ENCODE measurements around the gene MIER3. TPM values are rescaled to one million over a fixed set of nuclear protein-coding genes. Genes with fewer than 3 reads are reported as not detected.

Gene MIER3
- total RNA-seq (2021) = 44.8 and 45.1 TPM in 2 replicates
- long read RNA-seq, partial matches to known transcripts = 2 of 12 reads
- long read RNA-seq, other reads (novel, unspliced or antisense) = 10 of 12 reads

DNA sequence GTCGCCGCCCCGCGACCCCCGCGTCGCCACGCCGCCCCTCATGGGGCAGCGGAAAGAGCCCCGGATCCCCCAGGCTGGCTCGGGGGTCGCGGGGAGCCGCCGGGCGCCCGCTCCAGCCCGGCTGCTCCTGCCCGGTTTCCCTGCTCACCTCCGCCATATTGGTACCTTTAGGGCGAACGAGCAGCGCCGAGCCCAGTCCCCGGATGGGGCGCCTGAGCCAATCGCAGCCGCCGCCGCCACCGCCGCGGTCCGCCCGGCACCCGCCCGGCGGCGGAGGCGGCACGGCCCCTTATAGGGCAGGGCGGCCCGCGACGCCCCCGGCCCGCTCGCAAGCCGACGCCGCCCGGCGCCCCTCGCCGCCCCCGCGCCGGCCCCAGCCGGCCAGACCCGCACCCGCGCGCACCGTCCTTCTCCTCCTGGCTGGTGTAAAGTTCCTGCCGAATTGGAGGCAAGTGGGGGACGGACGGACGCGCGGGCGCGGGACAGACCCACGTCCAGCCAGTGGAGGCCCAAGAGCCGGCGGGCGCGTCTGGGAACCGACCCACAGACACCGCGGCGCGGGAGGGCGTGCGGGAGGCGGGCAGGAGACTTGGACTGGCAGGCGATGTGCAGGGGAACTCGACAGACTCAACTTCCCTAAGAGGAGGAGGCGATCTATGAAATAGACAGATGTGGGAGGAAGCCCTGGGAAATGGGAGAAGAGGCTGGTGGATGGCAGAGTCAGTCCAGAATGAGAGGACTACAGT, at the start of gene MIER3:
TSS of gene MIER3 (minus strand) at position 178 of the 746 bp plus-strand sequence. CDS start at position 157, 21 bp downstream.
- peak; percentile 80 for DNase-seq
- Mint-ChIP-seq H3K4me3 (peak within 1 kb of the TSS; percentile 89 to 94), H3K27ac (peak within 1 kb of the TSS; percentile 35 to 92 (median 92); a peak in 5 of 7 replicates), H3K9me3 (no peaks in the 10 kb centered on the region; a peak in 1 of 5 replicates), H3K27me3 (ENCODE audit: low read depth) (peaks cover 18% of the 10 kb centered on the region), H3K4me1 (peaks cover 19 to 20% of the 10 kb centered on the region in 2 experiments), H3K36me3 (ENCODE audit: insufficient read depth in 1 of 3, low read depth in 3 of 3) (peaks cover 0 to 17% (median 7%) of the 10 kb centered on the region in 3 experiments; a peak in 5 of 7 replicates)
- peak within 1 kb of the TSS; percentile 74 for H3K9ac ChIP-seq (ENCODE audit: extremely low read depth, insufficient read length, low read length)
- H3K4me2 ChIP-seq (ENCODE audit: insufficient read depth, insufficient read length, low read length) = peak within 1 kb of the TSS; percentile 93
- H3K9me3 ChIP-seq (ENCODE audit: control insufficient read depth, low read depth, low read length) = no peaks in the 10 kb centered on the region
- H3K56ac ChIP-seq (ENCODE audit: insufficient read length, low read depth, low read length) = no peak within 1 kb of the TSS
- H3K23ac ChIP-seq (ENCODE audit: insufficient read length, low read depth, low read length) = no peak within 1 kb of the TSS
- H3K27me3 ChIP-seq (ENCODE audit: insufficient read depth, low read length) = no peaks in the 10 kb centered on the region; the same call in 1 of the 2 replicates
- no peak within 1 kb of the TSS for H2BK120ac ChIP-seq (ENCODE audit: low read depth, low read length, poor library complexity, severe bottlenecking)
- H2BK5ac ChIP-seq (ENCODE audit: insufficient read length, low read length) = no peak within 1 kb of the TSS
- H2AFZ ChIP-seq (ENCODE audit: low read length) = no peak within 1 kb of the TSS
- no peak within 1 kb of the TSS for H3K4ac ChIP-seq (ENCODE audit: low read depth, low read length)
- TF ChIP-seq, protein P1, sequence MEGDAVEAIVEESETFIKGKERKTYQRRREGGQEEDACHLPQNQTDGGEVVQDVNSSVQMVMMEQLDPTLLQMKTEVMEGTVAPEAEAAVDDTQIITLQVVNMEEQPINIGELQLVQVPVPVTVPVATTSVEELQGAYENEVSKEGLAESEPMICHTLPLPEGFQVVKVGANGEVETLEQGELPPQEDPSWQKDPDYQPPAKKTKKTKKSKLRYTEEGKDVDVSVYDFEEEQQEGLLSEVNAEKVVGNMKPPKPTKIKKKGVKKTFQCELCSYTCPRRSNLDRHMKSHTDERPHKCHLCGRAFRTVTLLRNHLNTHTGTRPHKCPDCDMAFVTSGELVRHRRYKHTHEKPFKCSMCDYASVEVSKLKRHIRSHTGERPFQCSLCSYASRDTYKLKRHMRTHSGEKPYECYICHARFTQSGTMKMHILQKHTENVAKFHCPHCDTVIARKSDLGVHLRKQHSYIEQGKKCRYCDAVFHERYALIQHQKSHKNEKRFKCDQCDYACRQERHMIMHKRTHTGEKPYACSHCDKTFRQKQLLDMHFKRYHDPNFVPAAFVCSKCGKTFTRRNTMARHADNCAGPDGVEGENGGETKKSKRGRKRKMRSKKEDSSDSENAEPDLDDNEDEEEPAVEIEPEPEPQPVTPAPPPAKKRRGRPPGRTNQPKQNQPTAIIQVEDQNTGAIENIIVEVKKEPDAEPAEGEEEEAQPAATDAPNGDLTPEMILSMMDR (conservative IDR thresholded peaks at IDR 0.05) = no peak
- no peaks in the 10 kb centered on the region for H3K4me1 ChIP-seq (ENCODE audit: insufficient read depth, low read length)
- peak within 1 kb of the TSS; percentile 50 for H3K18ac ChIP-seq (ENCODE audit: insufficient read length, low read depth, low read length)
- H2BK12ac ChIP-seq (ENCODE audit: insufficient read length, low read depth, low read length) = no peak within 1 kb of the TSS
- no peak within 1 kb of the TSS for H3K27ac ChIP-seq (ENCODE audit: insufficient read length, low read depth, low read length)
- no peak within 1 kb of the TSS for H4K91ac ChIP-seq (ENCODE audit: insufficient read length, low read depth, low read length)
- H3K79me1 ChIP-seq (ENCODE audit: insufficient read depth, low read depth, low read length, poor library complexity, severe bottlenecking) = no peaks in the 10 kb centered on the region
- H3K79me2 ChIP-seq (ENCODE audit: insufficient read depth, low read length) = peaks cover 2% of the 10 kb centered on the region; the same call in 1 of the 2 replicates
- WGBS (ENCODE audit: extremely low coverage, insufficient read length, low lambda C conversion rate) = no CpG with 5 or more reads among the region's 89 CpGs
- no peaks in the 10 kb centered on the region for H4K20me1 ChIP-seq (ENCODE audit: control insufficient read depth, insufficient read depth, insufficient read length)
- H2BK15ac ChIP-seq (ENCODE audit: low read depth, low read length) = no peak within 1 kb of the TSS
- H2AK5ac ChIP-seq (ENCODE audit: insufficient read length, low read length) = no peak within 1 kb of the TSS
- H3T11ph ChIP-seq (ENCODE audit: low read length) = no peak within 1 kb of the TSS
- H3K14ac ChIP-seq (ENCODE audit: insufficient read depth, low read length) = peak within 1 kb of the TSS; percentile 93
- H3K23me2 ChIP-seq (ENCODE audit: insufficient read length, low read depth, low read length, poor library complexity, severe bottlenecking) = peaks cover 10% of the 10 kb centered on the region
- H2BK20ac ChIP-seq (ENCODE audit: low read depth, low read length, poor library complexity, severe bottlenecking) = no peak within 1 kb of the TSS
- no peak within 1 kb of the TSS for H4K5ac ChIP-seq (ENCODE audit: insufficient read length, low read depth, low read length)
- no peak within 1 kb of the TSS for H4K8ac ChIP-seq (replicated peaks; ENCODE audit: insufficient read length, low read depth, low read length)

All from H9 (cell line).